WERI-Rb-1 (cell line): ENCODE results near the gene KCNE4.
"Not testable (repeated sequence)": the region's sequence is repeated elsewhere in the genome, so short reads cannot be mapped to it uniquely, and the experiment has no call there.

ENCODE experiments used
- DNase-seq: peaks from one replicate; pipeline ENCODE4 v3.0.0-alpha.2; 2020
- H3K27ac ChIP-seq: fragments of 250-450 bp; sonication (Bioruptor Pico); 2 replicates; pipeline ENCODE4 v1.5.1; 2020; ENCODE audit warnings: mild to moderate bottlenecking, moderate library complexity
- H3K27me3 ChIP-seq: fragments of 250-450 bp; sonication (Bioruptor Pico); 2 replicates; pipeline ENCODE4 v1.5.1; 2021; ENCODE audit warnings: mild to moderate bottlenecking, low read depth, moderate library complexity; ENCODE audit not compliant: insufficient read depth, severe bottlenecking
- H3K36me3 ChIP-seq: fragments of 250-450 bp; sonication (Bioruptor Pico); 2 replicates; pipeline ENCODE4 v1.5.1; 2020; ENCODE audit warnings: mild to moderate bottlenecking, moderate library complexity
- H3K4me3 ChIP-seq: 2 replicates; pipeline ENCODE4 v1.5.1; 2011; ENCODE audit warnings: low read depth, mild to moderate bottlenecking, control low read depth, low read length
- H3K9me3 ChIP-seq: fragments of 250-450 bp; sonication (Bioruptor Pico); 2 replicates; pipeline ENCODE4 v1.5.1; 2021; ENCODE audit warnings: mild to moderate bottlenecking, moderate library complexity; ENCODE audit not compliant: severe bottlenecking
- TF ChIP-seq, protein P1 (sequence below): IDR thresholded peaks from 2 replicates; pipeline ENCODE4 v1.5.1; 2011; ENCODE audit warnings: low read depth, mild to moderate bottlenecking, control low read depth, inconsistent platforms, low read length

KCNE4 gene

DNA sequence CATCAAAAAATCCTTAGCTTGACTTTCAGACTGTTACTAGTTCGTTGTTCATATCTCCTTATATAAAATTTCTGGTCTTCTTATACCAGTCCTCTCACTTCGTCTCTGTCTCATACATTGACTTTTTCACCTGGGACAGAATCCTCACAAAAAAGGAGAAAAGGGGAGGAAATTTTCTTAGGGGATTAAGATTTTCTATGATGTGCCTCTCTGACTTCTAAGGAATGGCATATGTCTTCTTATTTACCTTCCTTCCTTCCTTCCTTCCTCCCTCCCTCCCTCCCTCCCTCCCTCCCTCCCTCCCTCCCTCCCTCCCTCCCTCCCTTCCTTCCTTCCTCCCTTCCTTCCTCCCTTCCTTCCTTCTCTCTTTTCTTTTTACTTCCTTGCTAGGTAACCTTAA lies 27.9 kb downstream of the KCNE4 start:
- H3K4me3 ChIP-seq = no peak overlapping the region
- no peaks in the 10 kb centered on the region for H3K36me3 ChIP-seq
- TF ChIP-seq, protein P1, sequence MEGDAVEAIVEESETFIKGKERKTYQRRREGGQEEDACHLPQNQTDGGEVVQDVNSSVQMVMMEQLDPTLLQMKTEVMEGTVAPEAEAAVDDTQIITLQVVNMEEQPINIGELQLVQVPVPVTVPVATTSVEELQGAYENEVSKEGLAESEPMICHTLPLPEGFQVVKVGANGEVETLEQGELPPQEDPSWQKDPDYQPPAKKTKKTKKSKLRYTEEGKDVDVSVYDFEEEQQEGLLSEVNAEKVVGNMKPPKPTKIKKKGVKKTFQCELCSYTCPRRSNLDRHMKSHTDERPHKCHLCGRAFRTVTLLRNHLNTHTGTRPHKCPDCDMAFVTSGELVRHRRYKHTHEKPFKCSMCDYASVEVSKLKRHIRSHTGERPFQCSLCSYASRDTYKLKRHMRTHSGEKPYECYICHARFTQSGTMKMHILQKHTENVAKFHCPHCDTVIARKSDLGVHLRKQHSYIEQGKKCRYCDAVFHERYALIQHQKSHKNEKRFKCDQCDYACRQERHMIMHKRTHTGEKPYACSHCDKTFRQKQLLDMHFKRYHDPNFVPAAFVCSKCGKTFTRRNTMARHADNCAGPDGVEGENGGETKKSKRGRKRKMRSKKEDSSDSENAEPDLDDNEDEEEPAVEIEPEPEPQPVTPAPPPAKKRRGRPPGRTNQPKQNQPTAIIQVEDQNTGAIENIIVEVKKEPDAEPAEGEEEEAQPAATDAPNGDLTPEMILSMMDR = no peak
- no peaks in the 10 kb centered on the region for H3K27me3 ChIP-seq
- no peak overlapping the region for H3K27ac ChIP-seq
- no peak for DNase-seq
- no peaks in the 10 kb centered on the region for H3K9me3 ChIP-seq

GRCh38 chr2:223080790-223081360 lies 28.9 kb downstream of the KCNE4 start:
- not testable (repeated sequence) for H3K9me3 ChIP-seq, DNase-seq, H3K27me3 ChIP-seq, H3K27ac ChIP-seq, H3K36me3 ChIP-seq, H3K4me3 ChIP-seq

- no peak overlapping the region for H3K27ac ChIP-seq
- DNase-seq = no peak
- H3K27me3 ChIP-seq = no peaks in the 10 kb centered on the region
- H3K9me3 ChIP-seq = no peaks in the 10 kb centered on the region
- H3K4me3 ChIP-seq = no peak overlapping the region
- no peaks in the 10 kb centered on the region for H3K36me3 ChIP-seq
- TF ChIP-seq, protein P1 = no peak
These were observed 29.8 kb downstream of the KCNE4 start for GRCh38 chr2:223081789-223082188.

- no peak for DNase-seq
- Histone ChIP-seq H3K9me3 (no peaks in the 10 kb centered on the region), H3K27ac (no peak overlapping the region), H3K4me3 (no peak overlapping the region), H3K27me3 (no peaks in the 10 kb centered on the region), H3K36me3 (no peaks in the 10 kb centered on the region)
- TF ChIP-seq, protein P1 = no peak
These were observed 30.7 kb downstream of the KCNE4 start for GRCh38 chr2:223082706-223083105.

DNA sequence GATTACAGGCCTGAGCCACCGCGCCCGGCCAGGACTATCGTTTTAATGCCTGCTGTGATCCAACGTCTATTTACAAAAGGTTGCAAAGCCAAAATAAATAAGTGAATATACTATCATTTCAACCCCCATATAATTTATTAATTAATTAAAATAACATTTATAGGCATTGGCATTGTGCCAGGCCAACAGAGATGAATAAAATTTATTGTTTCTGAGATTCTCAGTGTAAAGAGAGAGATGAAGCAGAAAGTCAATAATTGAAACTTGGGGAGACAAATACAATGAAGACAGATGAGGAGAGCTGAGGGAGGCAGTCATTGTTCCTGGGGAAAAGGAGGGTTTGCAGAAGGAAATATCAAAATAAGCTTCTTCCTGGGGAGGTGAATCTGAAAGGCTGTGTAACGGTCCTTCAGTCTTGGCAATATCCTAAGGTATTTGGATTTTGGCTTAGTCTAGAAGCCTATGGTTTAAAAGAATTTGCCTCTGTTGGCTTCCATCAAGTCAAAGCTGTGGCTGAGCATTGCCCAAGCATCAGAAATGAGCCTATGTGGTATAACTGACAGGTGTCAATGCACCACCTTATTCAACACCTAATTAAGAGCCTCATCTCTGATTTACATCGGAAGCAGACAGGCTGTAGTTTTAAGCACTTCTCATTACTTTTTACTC lies 31.5 kb downstream of the KCNE4 start:
- TF ChIP-seq, protein P1 = no peak
- H3K27ac ChIP-seq = no peak overlapping the region

GRCh38 chr2:223084873-223085272 lies 32.9 kb downstream of the KCNE4 start:
- Histone ChIP-seq H3K27me3 (no peaks in the 10 kb centered on the region), H3K36me3 (no peaks in the 10 kb centered on the region), H3K9me3 (no peaks in the 10 kb centered on the region), H3K27ac (no peak overlapping the region), H3K4me3 (no peak overlapping the region)
- TF ChIP-seq, protein P1 = no peak
- DNase-seq = peak; percentile 17

More for the DNA sequence above, 31.5 kb downstream of the KCNE4 start:
- no peaks in the 10 kb centered on the region for H3K36me3 ChIP-seq
- no peaks in the 10 kb centered on the region for H3K9me3 ChIP-seq
- DNase-seq = no peak
- no peak overlapping the region for H3K4me3 ChIP-seq
- H3K27me3 ChIP-seq = no peaks in the 10 kb centered on the region
